ENCODE data around the gene KIR2DL4.
"Not testable (repeated sequence)": the region's sequence is repeated elsewhere in the genome, so short reads cannot be mapped to it uniquely, and the experiment has no call there.

The KIR2DL4 gene

GRCh38 chr19:54803410-54803809 lies at the start of gene KIR2DL4:
Gene KIR2DL4, plus strand, starts transcription at chr19:54803610. Its CDS starts 42 bp downstream, at chr19:54803652.
- no peaks in the 10 kb centered on the region for H3K27me3 ChIP-seq (ENCODE audit: control insufficient read depth, insufficient read depth, low read length)
- no peaks in the 10 kb centered on the region for H3K36me3 ChIP-seq (ENCODE audit: control insufficient read depth, insufficient read depth, low read length)
- no peaks in the 10 kb centered on the region for H3K4me1 ChIP-seq (ENCODE audit: control insufficient read depth, insufficient read depth, low read length)
- H3K9me3 ChIP-seq (ENCODE audit: control insufficient read depth, insufficient read depth, low read length), result peaks cover 82% of the 10 kb centered on the region
- no peak within 1 kb of the TSS for H3K9ac ChIP-seq (ENCODE audit: low read depth, low read length)
- H3K4me3 ChIP-seq (ENCODE audit: low read depth, low read length), result no peak within 1 kb of the TSS
- H3K27ac ChIP-seq (ENCODE audit: low read depth, low read length), result no peak within 1 kb of the TSS

GRCh38 chr19:54756204-54757110 lies 47.0 kb upstream of the KIR2DL4 start:
- not testable (repeated sequence) for H3K27me3 ChIP-seq (ENCODE audit: control insufficient read depth, insufficient read depth, low read length); H3K4me1 ChIP-seq (ENCODE audit: control insufficient read depth, insufficient read depth, low read length); H3K9me3 ChIP-seq (ENCODE audit: control insufficient read depth, insufficient read depth, low read length); H3K4me3 ChIP-seq (ENCODE audit: low read depth, low read length); H3K9ac ChIP-seq (ENCODE audit: low read depth, low read length); H3K27ac ChIP-seq (ENCODE audit: low read depth, low read length); H3K36me3 ChIP-seq (ENCODE audit: control insufficient read depth, insufficient read depth, low read length)

- H3K4me1 ChIP-seq (ENCODE audit: control insufficient read depth, insufficient read depth, low read length); H3K27ac ChIP-seq (ENCODE audit: low read depth, low read length); H3K4me3 ChIP-seq (ENCODE audit: low read depth, low read length); H3K9me3 ChIP-seq (ENCODE audit: control insufficient read depth, insufficient read depth, low read length); H3K9ac ChIP-seq (ENCODE audit: low read depth, low read length); H3K36me3 ChIP-seq (ENCODE audit: control insufficient read depth, insufficient read depth, low read length); H3K27me3 ChIP-seq (ENCODE audit: control insufficient read depth, insufficient read depth, low read length): not testable (repeated sequence)
These were observed 44.8 kb upstream of the KIR2DL4 start for GRCh38 chr19:54758577-54758976.

GRCh38 chr19:54764219-54764618 lies 39.2 kb upstream of the KIR2DL4 start:
- H3K36me3 ChIP-seq (ENCODE audit: control insufficient read depth, insufficient read depth, low read length); H3K9me3 ChIP-seq (ENCODE audit: control insufficient read depth, insufficient read depth, low read length); H3K27me3 ChIP-seq (ENCODE audit: control insufficient read depth, insufficient read depth, low read length): not testable (repeated sequence)

GRCh38 chr19:54766464-54766863 lies 36.9 kb upstream of the KIR2DL4 start:
- not testable (repeated sequence) for H3K9ac ChIP-seq (ENCODE audit: low read depth, low read length); H3K27ac ChIP-seq (ENCODE audit: low read depth, low read length); H3K36me3 ChIP-seq (ENCODE audit: control insufficient read depth, insufficient read depth, low read length); H3K4me3 ChIP-seq (ENCODE audit: low read depth, low read length); H3K27me3 ChIP-seq (ENCODE audit: control insufficient read depth, insufficient read depth, low read length); H3K4me1 ChIP-seq (ENCODE audit: control insufficient read depth, insufficient read depth, low read length)
- peaks cover 13% of the 10 kb centered on the region for H3K9me3 ChIP-seq (ENCODE audit: control insufficient read depth, insufficient read depth, low read length)

More at GRCh38 chr19:54764219-54764618, 39.2 kb upstream of the KIR2DL4 start:
- H3K4me3 ChIP-seq (ENCODE audit: low read depth, low read length); H3K4me1 ChIP-seq (ENCODE audit: control insufficient read depth, insufficient read depth, low read length); H3K9ac ChIP-seq (ENCODE audit: low read depth, low read length); H3K27ac ChIP-seq (ENCODE audit: low read depth, low read length): not testable (repeated sequence)

GRCh38 chr19:54769646-54770045 lies 33.8 kb upstream of the KIR2DL4 start, which contains the start of gene KIR2DL1:
Gene KIR2DL1, plus strand, starts transcription at chr19:54769793. Its CDS starts 58 bp downstream, at chr19:54769851.
- peaks cover 18% of the 10 kb centered on the region for H3K9me3 ChIP-seq (ENCODE audit: control insufficient read depth, insufficient read depth, low read length)
- not testable (repeated sequence) for H3K27ac ChIP-seq (ENCODE audit: low read depth, low read length); H3K36me3 ChIP-seq (ENCODE audit: control insufficient read depth, insufficient read depth, low read length); H3K9ac ChIP-seq (ENCODE audit: low read depth, low read length); H3K4me3 ChIP-seq (ENCODE audit: low read depth, low read length); H3K4me1 ChIP-seq (ENCODE audit: control insufficient read depth, insufficient read depth, low read length); H3K27me3 ChIP-seq (ENCODE audit: control insufficient read depth, insufficient read depth, low read length)

GRCh38 chr19:54770511-54770910 lies 32.9 kb upstream of the KIR2DL4 start:
- H3K9ac ChIP-seq (ENCODE audit: low read depth, low read length); H3K4me3 ChIP-seq (ENCODE audit: low read depth, low read length); H3K27ac ChIP-seq (ENCODE audit: low read depth, low read length); H3K4me1 ChIP-seq (ENCODE audit: control insufficient read depth, insufficient read depth, low read length); H3K36me3 ChIP-seq (ENCODE audit: control insufficient read depth, insufficient read depth, low read length); H3K27me3 ChIP-seq (ENCODE audit: control insufficient read depth, insufficient read depth, low read length): not testable (repeated sequence)
- H3K9me3 ChIP-seq (ENCODE audit: control insufficient read depth, insufficient read depth, low read length), result peaks cover 13% of the 10 kb centered on the region; the same call in 1 of the 2 replicates

GRCh38 chr19:54771018-54771960 lies 32.1 kb upstream of the KIR2DL4 start:
- H3K9ac ChIP-seq (ENCODE audit: low read depth, low read length); H3K36me3 ChIP-seq (ENCODE audit: control insufficient read depth, insufficient read depth, low read length); H3K27me3 ChIP-seq (ENCODE audit: control insufficient read depth, insufficient read depth, low read length); H3K4me1 ChIP-seq (ENCODE audit: control insufficient read depth, insufficient read depth, low read length); H3K27ac ChIP-seq (ENCODE audit: low read depth, low read length); H3K4me3 ChIP-seq (ENCODE audit: low read depth, low read length): not testable (repeated sequence)
- H3K9me3 ChIP-seq (ENCODE audit: control insufficient read depth, insufficient read depth, low read length), result peaks cover 13% of the 10 kb centered on the region; the same call in 1 of the 2 replicates

- H3K4me1 ChIP-seq (ENCODE audit: control insufficient read depth, insufficient read depth, low read length); H3K4me3 ChIP-seq (ENCODE audit: low read depth, low read length); H3K36me3 ChIP-seq (ENCODE audit: control insufficient read depth, insufficient read depth, low read length); H3K27me3 ChIP-seq (ENCODE audit: control insufficient read depth, insufficient read depth, low read length); H3K9ac ChIP-seq (ENCODE audit: low read depth, low read length); H3K27ac ChIP-seq (ENCODE audit: low read depth, low read length): not testable (repeated sequence)
- peaks cover 13% of the 10 kb centered on the region; the same call in 1 of the 2 replicates for H3K9me3 ChIP-seq (ENCODE audit: control insufficient read depth, insufficient read depth, low read length)
These were observed 30.7 kb upstream of the KIR2DL4 start for GRCh38 chr19:54772666-54773065.

GRCh38 chr19:54775095-54775815 lies 28.2 kb upstream of the KIR2DL4 start:
- not testable (repeated sequence) for H3K4me1 ChIP-seq (ENCODE audit: control insufficient read depth, insufficient read depth, low read length); H3K9me3 ChIP-seq (ENCODE audit: control insufficient read depth, insufficient read depth, low read length); H3K36me3 ChIP-seq (ENCODE audit: control insufficient read depth, insufficient read depth, low read length); H3K4me3 ChIP-seq (ENCODE audit: low read depth, low read length); H3K27ac ChIP-seq (ENCODE audit: low read depth, low read length); H3K27me3 ChIP-seq (ENCODE audit: control insufficient read depth, insufficient read depth, low read length); H3K9ac ChIP-seq (ENCODE audit: low read depth, low read length)

Data from HUES48 (cell line).